ENCODE results near the gene TACSTD2. TPM values are rescaled to one million over a fixed set of nuclear protein-coding genes. Genes with fewer than 3 reads are reported as not detected.

The TACSTD2 gene
- total RNA-seq, 6 experiments from 2014 or later: 0.55 to 13.3 (median 12.2) TPM

DNA sequence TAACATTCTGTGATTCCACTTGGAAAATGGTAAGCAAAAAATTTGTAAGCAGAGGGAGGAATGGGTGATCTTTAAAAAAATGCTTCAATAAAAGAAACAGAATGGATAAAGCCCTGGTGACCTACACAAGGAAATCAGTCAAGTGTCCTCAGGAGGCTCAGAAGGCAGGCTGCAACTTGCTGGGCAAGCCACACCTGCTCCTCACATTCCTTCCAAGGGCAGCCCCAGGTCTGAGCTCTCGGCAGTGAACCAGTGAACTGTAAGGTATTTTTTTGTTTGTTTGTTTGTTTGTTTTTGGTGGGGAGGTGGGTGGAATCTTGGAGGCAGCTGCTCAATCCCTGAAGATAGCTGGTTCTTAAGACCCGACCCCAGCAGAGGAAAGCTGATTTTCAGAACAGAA lies 4.4 kb downstream of the TACSTD2 start:
- Mint-ChIP-seq H3K36me3 (ENCODE audit: low read depth) (peaks cover 4% of the 10 kb centered on the region; the same call in 1 of the 2 replicates), H3K9me3 (no peaks in the 10 kb centered on the region), H3K4me3 (no peak overlapping the region), H3K4me1 (ENCODE audit: low read depth) (peaks cover 20% of the 10 kb centered on the region), H3K27me3 (ENCODE audit: insufficient read depth) (peaks cover 46% of the 10 kb centered on the region), H3K27ac (no peak overlapping the region)
- no peak for DNase-seq
- TF ChIP-seq, protein P1, sequence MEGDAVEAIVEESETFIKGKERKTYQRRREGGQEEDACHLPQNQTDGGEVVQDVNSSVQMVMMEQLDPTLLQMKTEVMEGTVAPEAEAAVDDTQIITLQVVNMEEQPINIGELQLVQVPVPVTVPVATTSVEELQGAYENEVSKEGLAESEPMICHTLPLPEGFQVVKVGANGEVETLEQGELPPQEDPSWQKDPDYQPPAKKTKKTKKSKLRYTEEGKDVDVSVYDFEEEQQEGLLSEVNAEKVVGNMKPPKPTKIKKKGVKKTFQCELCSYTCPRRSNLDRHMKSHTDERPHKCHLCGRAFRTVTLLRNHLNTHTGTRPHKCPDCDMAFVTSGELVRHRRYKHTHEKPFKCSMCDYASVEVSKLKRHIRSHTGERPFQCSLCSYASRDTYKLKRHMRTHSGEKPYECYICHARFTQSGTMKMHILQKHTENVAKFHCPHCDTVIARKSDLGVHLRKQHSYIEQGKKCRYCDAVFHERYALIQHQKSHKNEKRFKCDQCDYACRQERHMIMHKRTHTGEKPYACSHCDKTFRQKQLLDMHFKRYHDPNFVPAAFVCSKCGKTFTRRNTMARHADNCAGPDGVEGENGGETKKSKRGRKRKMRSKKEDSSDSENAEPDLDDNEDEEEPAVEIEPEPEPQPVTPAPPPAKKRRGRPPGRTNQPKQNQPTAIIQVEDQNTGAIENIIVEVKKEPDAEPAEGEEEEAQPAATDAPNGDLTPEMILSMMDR (IDR thresholded peaks at IDR 0.05): no peak

DNA sequence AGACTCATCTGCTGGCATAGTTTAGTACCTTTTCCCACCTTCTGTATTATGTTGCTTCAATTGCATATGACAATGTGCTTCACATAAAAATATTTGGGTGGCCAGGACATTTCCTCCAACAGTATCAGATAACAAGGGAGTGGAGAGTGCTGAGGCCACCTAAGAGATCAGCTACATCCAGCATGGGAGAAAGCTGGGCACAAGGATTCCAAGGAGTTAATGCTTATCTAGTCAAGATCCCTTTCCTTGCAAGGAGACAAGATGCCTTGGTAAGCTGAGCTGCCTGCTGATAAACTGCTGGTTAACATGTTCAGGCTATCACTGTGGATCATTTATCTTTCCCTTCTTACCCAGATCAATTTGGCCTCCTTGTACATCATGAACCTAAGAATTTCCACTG lies 5.4 kb downstream of the TACSTD2 start:
- peaks cover 42% of the 10 kb centered on the region for H3K27me3 Mint-ChIP-seq (ENCODE audit: insufficient read depth)
- no peak overlapping the region for H3K27ac Mint-ChIP-seq
- no peaks in the 10 kb centered on the region for H3K9me3 Mint-ChIP-seq
- TF ChIP-seq, protein P1 (IDR thresholded peaks at IDR 0.05): no peak
- no peak for DNase-seq
- no peaks in the 10 kb centered on the region for H3K36me3 Mint-ChIP-seq (ENCODE audit: low read depth)
- no peak overlapping the region for H3K4me3 Mint-ChIP-seq
- peaks cover 15% of the 10 kb centered on the region; the same call in 1 of the 2 replicates for H3K4me1 Mint-ChIP-seq (ENCODE audit: low read depth)

DNA sequence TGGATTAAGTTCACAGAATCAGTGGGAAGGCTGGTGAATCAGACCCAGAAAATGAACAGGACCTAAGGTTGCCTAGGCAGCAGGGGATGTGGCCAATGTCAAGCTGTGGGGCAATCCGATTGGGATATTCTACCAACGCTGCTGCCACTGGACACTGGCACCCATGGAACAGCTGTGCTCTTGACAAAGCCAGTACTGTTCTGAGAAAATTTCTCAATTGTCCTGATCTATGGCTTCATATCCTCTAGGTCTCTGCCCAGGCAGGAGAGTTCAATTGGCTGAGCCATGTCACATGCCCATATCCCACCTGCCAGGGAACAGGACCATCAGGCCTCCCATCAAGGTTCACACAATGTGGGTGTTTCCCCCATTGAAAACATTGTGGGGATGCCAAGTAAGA lies 6.2 kb downstream of the TACSTD2 start:
- H3K27me3 Mint-ChIP-seq (ENCODE audit: insufficient read depth): peaks cover 38% of the 10 kb centered on the region
- DNase-seq: no peak
- H3K9me3 Mint-ChIP-seq: no peaks in the 10 kb centered on the region
- no peak overlapping the region for H3K27ac Mint-ChIP-seq
- no peaks in the 10 kb centered on the region for H3K36me3 Mint-ChIP-seq (ENCODE audit: low read depth)
- TF ChIP-seq, protein P1 (IDR thresholded peaks at IDR 0.05): no peak
- peaks cover 10% of the 10 kb centered on the region; the same call in 1 of the 2 replicates for H3K4me1 Mint-ChIP-seq (ENCODE audit: low read depth)
- H3K4me3 Mint-ChIP-seq: no peak overlapping the region

DNA sequence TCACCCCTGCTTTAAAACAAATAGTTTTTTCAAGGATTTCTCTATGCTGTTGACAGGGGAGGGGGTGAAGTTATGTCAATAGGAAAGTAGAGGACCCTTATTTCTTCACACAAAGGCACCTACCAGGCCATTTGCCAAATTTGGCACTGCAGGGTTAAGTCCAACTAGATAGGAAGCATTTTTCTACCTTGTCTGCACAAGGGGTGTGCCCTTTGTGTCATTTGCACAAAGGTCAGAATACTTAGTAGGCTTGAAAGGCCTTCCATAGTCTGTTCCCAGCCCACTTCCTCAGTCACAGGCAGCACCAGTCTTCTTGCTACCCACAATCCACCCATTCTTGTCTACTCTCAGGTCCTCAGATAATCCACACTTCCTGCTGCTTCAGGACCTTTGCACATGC lies 7.0 kb downstream of the TACSTD2 start:
- peaks cover 32% of the 10 kb centered on the region for H3K27me3 Mint-ChIP-seq (ENCODE audit: insufficient read depth)
- H3K4me1 Mint-ChIP-seq (ENCODE audit: low read depth): peaks cover 5% of the 10 kb centered on the region; the same call in 1 of the 2 replicates
- TF ChIP-seq, protein P1 (IDR thresholded peaks at IDR 0.05): no peak
- H3K9me3 Mint-ChIP-seq: no peaks in the 10 kb centered on the region
- H3K4me3 Mint-ChIP-seq: no peak overlapping the region
- H3K36me3 Mint-ChIP-seq (ENCODE audit: low read depth): no peaks in the 10 kb centered on the region
- DNase-seq: no peak
- H3K27ac Mint-ChIP-seq: no peak overlapping the region

GRCh38 chr1:58568911-58569310 lies 8.1 kb downstream of the TACSTD2 start:
- Mint-ChIP-seq H3K27ac (no peak overlapping the region), H3K9me3 (no peaks in the 10 kb centered on the region), H3K4me3 (no peak overlapping the region), H3K36me3 (ENCODE audit: low read depth) (no peaks in the 10 kb centered on the region), H3K27me3 (ENCODE audit: insufficient read depth) (peaks cover 31% of the 10 kb centered on the region), H3K4me1 (ENCODE audit: low read depth) (0 out of 2 replicates have a peak, but pooled peaks cover under 1% of the 10 kb centered on the region)
- TF ChIP-seq, protein P1 (IDR thresholded peaks at IDR 0.05): no peak
- DNase-seq: no peak

All from HFFc6 (cell line).